Prostate gland (tissue), 2 donors: ENCODE measurements around the gene POPDC3. TPM values are rescaled to one million over a fixed set of nuclear protein-coding genes. Genes with fewer than 3 reads are reported as not detected.
"Not testable (repeated sequence)": the region's sequence is repeated elsewhere in the genome, so short reads cannot be mapped to it uniquely, and the experiment has no call there.

Experiments
- DNase-seq: peaks from one replicate; pipeline ENCODE4 v3.0.0-alpha.2; 2019; ENCODE audit warnings: low spot score
- H3K27ac ChIP-seq, 2 donors: fragments of 200-600 bp; sonication (generic); 2 replicates each; pipeline ENCODE4 v1.5.1; 2017 to 2019
- H3K27me3 ChIP-seq: fragments of 200-600 bp; sonication (generic); replicated peaks from 2 replicates; pipeline ENCODE4 v1.5.1; 2019; ENCODE audit not compliant: insufficient read depth
- H3K36me3 ChIP-seq, 2 donors: fragments of 200-600 bp; sonication (generic); 1 replicate in 1 of 2; 2 replicates in 1 of 2; pipeline versions ENCODE4 v1.5.1 to v1.8.1; 2017 to 2019
- H3K4me1 ChIP-seq: fragments of 200-600 bp; sonication (generic); replicated peaks from 2 replicates; pipeline ENCODE4 v1.5.1; 2019
- H3K4me3 ChIP-seq, 2 donors: fragments of 200-600 bp; sonication (generic); 2 replicates each; pipeline ENCODE4 v1.5.1; 2017 to 2019
- H3K9me3 ChIP-seq: fragments of 200-600 bp; sonication (generic); 2 replicates; pipeline ENCODE4 v1.5.1; 2017
- POLR2A ChIP-seq: fragments of 450-650 bp; IDR thresholded peaks from one replicate; pipeline ENCODE4 v1.6.1; 2016; ENCODE audit warnings: antibody characterized with exemption, mild to moderate bottlenecking
- POLR2AphosphoS5 ChIP-seq: sonication (generic); formaldehyde crosslinking; IDR thresholded peaks from one replicate; pipeline ENCODE4 v1.6.1; 2017; ENCODE audit warnings: antibody characterized with exemption
- WGBS: methylation state at CpG from one replicate; pipeline ENCODE4 v1.1.5; 2018; 5-methylcytosine and 5-hydroxymethylcytosine counted together
- intact Hi-C: fragments of 100-400 bp; cut with DNase I; formaldehyde crosslinking; loops from one replicate; pipeline ENCODE4 v1.14.2; 2022
- total RNA-seq, 2 donors: library from RNA; depleted of rRNA; stranded (reverse); fragments of >200 nt; gene quantifications; one replicate each; pipeline ENCODE4 v1.1.0, GENCODE V29; 2016
- TF ChIP-seq, protein P1 (sequence below), 4 experiments: fragments of 200-600 bp in 2 of 4; fragments of 450-650 bp in 2 of 4; sonication (generic) in 2 of 4; IDR thresholded peaks; 1 replicate in 3 of 4; 2 replicates in 1 of 4; pipeline ENCODE4 v1.5.1; 2016 to 2019; ENCODE audit warnings: antibody characterized with exemption in 4 of 4, mild to moderate bottlenecking in 2 of 4, moderate library complexity in 2 of 4

Gene POPDC3
- 1 to 10 TPM in 1 of 2 donors, not detected in 1; 2.3 TPM for total RNA-seq

DNA sequence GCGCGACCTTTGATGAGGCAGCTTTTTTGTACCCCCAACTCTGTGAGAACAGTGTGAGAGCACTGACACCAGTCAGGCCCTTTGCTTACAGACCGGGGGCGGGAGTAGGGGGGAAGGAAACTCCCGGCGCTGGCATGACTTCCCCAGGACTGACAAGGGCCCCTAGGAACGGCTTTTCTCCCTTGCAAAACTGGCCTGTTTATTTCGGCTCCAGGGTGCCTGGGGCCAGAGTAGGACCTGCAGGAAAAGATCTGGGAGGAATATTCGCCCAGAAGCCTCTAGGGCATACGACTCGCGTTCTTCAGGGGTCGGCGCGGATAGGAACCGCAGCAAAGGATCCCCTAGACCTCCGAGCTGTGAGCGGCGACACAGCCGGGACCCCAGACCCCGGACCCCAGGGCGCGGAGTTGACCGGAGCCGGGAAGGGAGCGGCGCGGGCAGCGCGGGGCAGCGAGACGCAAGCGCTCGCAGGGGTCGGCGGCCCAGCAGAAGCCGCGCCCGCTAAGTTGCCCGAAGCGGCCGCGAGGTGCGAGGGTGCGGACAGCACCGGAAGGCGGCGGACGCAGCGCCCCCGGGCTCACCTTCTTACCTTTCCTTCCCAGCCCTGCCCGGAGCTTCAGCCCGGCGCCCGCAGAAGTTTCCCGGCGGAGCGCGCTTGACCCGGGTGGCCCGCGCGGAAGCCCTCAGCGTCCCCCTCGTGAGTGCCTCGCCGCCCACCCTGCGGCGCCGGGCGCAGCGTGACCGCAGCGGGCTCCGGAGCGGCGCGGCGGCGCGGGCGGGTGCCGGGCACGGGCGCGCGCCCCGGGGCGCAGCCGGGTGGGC is at the start of gene POPDC3:
Gene POPDC3, minus strand, starts transcription at position 771 of the 822 bp plus-strand sequence. CDS start 18,105 bp downstream, outside the sequence.
- H3K27ac ChIP-seq, result no peak within 1 kb of the TSS
- H3K4me3 ChIP-seq, result peak within 1 kb of the TSS; percentile 25 to 37
- TF ChIP-seq POLR2A (no peak), POLR2AphosphoS5 (no peak)
- TF ChIP-seq, protein P1, sequence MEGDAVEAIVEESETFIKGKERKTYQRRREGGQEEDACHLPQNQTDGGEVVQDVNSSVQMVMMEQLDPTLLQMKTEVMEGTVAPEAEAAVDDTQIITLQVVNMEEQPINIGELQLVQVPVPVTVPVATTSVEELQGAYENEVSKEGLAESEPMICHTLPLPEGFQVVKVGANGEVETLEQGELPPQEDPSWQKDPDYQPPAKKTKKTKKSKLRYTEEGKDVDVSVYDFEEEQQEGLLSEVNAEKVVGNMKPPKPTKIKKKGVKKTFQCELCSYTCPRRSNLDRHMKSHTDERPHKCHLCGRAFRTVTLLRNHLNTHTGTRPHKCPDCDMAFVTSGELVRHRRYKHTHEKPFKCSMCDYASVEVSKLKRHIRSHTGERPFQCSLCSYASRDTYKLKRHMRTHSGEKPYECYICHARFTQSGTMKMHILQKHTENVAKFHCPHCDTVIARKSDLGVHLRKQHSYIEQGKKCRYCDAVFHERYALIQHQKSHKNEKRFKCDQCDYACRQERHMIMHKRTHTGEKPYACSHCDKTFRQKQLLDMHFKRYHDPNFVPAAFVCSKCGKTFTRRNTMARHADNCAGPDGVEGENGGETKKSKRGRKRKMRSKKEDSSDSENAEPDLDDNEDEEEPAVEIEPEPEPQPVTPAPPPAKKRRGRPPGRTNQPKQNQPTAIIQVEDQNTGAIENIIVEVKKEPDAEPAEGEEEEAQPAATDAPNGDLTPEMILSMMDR (IDR thresholded peaks at IDR 0.05), result no peak
- no peak for DNase-seq
- no peaks in the 10 kb centered on the region for H3K4me1 ChIP-seq
- intact Hi-C loops, result no loop called here
- no peaks in the 10 kb centered on the region for H3K36me3 ChIP-seq
- no peaks in the 10 kb centered on the region for H3K9me3 ChIP-seq
- 15% methylated on average over 28 of the region's 90 CpGs for WGBS
- H3K27me3 ChIP-seq, result no peaks in the 10 kb centered on the region

DNA sequence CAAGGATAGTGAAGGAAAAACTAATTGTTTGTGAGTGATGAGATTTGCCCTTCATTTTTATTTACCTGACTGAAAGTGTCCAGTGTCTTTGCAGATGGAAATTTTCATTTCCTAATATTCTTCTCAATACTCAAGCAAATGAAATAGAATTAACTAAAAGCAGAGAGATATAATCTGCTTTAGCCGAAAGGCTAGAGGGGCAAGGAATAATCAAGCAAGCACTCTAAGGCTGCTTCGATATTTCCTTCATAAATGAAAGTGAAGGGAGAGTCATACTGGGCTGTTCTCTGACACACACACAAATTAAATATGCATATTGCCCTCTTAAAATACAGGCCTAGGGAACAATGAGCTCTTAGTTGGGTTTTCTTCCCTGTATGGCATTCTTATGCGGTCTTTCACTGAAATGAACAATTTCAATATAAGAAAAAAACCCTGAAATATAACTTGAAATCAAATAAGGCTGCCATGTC is 47.5 kb upstream of the POPDC3 start:
- H3K4me1 ChIP-seq, result no peaks in the 10 kb centered on the region
- no peaks in the 10 kb centered on the region for H3K27me3 ChIP-seq
- no peaks in the 10 kb centered on the region for H3K36me3 ChIP-seq
- no peak overlapping the region for H3K4me3 ChIP-seq
- no peak for DNase-seq
- H3K27ac ChIP-seq, result no peak overlapping the region
- TF ChIP-seq POLR2A (no peak), POLR2AphosphoS5 (no peak)
- TF ChIP-seq, protein P1 (IDR thresholded peaks at IDR 0.05), result no peak
- no peaks in the 10 kb centered on the region for H3K9me3 ChIP-seq
- WGBS, result 58% methylated on average over 3 of the region's 3 CpGs
- intact Hi-C loops, result no loop called here

- 41% methylated on average over 7 of the region's 7 CpGs for WGBS
- H3K36me3 ChIP-seq, result no peaks in the 10 kb centered on the region
- TF ChIP-seq POLR2AphosphoS5, result no peak
- TF ChIP-seq, protein P1 (IDR thresholded peaks at IDR 0.05), result no peak
- TF ChIP-seq POLR2A, result no peak
- no peak overlapping the region for H3K4me3 ChIP-seq
- no peak overlapping the region for H3K27ac ChIP-seq
- no peaks in the 10 kb centered on the region for H3K9me3 ChIP-seq
- intact Hi-C loops, result no loop called here
- H3K27me3 ChIP-seq, result no peaks in the 10 kb centered on the region
- no peaks in the 10 kb centered on the region for H3K4me1 ChIP-seq
- no peak for DNase-seq
Observed at GRCh38 chr6:105226598-105227294, 46.9 kb upstream of the POPDC3 start.

- H3K27me3 ChIP-seq, result no peaks in the 10 kb centered on the region
- intact Hi-C loops, result no loop called here
- no peak for DNase-seq
- TF ChIP-seq POLR2AphosphoS5 (no peak), POLR2A (no peak)
- TF ChIP-seq, protein P1 (IDR thresholded peaks at IDR 0.05), result no peak
- no peaks in the 10 kb centered on the region for H3K4me1 ChIP-seq
- WGBS, result 92% methylated on average over 1 of the region's 1 CpG
- no peak overlapping the region for H3K27ac ChIP-seq
- no peak overlapping the region for H3K4me3 ChIP-seq
- no peaks in the 10 kb centered on the region for H3K9me3 ChIP-seq
- H3K36me3 ChIP-seq, result no peaks in the 10 kb centered on the region
Observed at GRCh38 chr6:105223242-105223641, 43.4 kb upstream of the POPDC3 start.

DNA sequence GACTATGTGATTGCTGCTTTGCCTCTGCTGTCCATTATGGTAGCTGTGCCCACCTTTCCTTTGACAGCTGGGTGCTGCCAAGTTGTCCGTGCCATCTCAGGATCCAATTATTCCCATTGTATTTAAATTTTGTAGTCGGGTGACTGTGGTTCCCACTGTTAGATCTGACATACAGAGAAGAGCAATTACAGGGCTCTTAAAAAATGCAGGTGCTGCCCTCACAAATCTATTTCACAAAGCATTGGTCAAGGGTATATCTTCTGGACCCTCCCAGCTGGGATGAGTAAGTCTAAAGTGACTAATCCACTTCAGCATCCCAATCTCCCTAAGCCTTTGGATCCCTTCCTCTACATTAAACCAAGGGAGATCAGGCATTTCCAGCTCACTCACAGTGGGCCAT is 41.4 kb upstream of the POPDC3 start:
- intact Hi-C loops, H3K4me3 ChIP-seq, H3K36me3 ChIP-seq, H3K4me1 ChIP-seq, H3K9me3 ChIP-seq, H3K27me3 ChIP-seq, DNase-seq, H3K27ac ChIP-seq: not testable (repeated sequence)
- 70% methylated on average over 2 of the region's 2 CpGs for WGBS
